ENCODE results near the gene TAL2. TPM values are rescaled to one million over a fixed set of nuclear protein-coding genes. Genes with fewer than 3 reads are reported as not detected.

TAL2 gene
- total and polyA plus RNA-seq, 8 donors = 0.38 to 0.47 TPM; not detected in 6

DNA sequence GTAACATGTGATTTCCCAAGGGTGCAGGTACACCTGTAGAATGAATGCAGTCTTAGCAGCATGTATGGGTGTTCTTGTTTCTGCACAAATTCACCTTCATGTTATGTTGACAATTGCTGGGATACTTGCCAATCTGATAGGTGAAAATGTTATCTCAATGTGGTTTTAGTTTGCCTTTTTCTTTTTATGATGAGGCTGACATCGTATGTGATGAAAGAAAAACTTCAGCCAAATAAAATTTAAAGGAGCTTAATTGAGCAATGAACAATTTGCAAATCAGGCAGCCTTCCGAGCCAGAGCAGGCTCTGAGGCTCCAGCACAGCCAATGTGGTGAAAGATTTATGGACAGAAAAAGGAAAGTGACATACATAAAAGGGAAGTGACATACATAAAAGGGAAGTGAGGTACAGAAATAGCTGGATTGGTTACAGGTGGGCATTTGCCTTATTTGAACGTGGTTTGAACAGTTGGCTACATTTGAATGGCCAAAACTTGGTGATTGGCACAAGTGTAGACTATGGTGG, 10.5 kb downstream of the TAL2 start:
- 42 to 45% methylated on average over 3 of the region's 3 CpGs for WGBS, 2 donors
- ATAC-seq (no peak), FAIRE-seq (no peak), DNase-seq (no peak)
- Histone ChIP-seq H3K36me3 (no peaks in the 10 kb centered on the region), H3K27ac (no peak overlapping the region), H3K27me3 (no peaks in the 10 kb centered on the region), H3K9me3 (no peaks in the 10 kb centered on the region), H3K4me1 (no peaks in the 10 kb centered on the region), H3K4me3 (no peak overlapping the region)
- intact Hi-C loops (cut with DNase I) = no loop called here
- no peak for TF ChIP-seq CTCF (IDR thresholded peaks at IDR 0.05)

- TF ChIP-seq CTCF (IDR thresholded peaks at IDR 0.05) = no peak
- no peak overlapping the region for H3K4me3 ChIP-seq
- intact Hi-C loops (cut with DNase I) = no loop called here
- FAIRE-seq (no peak), DNase-seq (no peak), ATAC-seq (no peak)
- H3K27me3 ChIP-seq = no peaks in the 10 kb centered on the region
- no peaks in the 10 kb centered on the region for H3K9me3 ChIP-seq
- WGBS, 2 donors = 74 to 78% methylated on average over 3 of the region's 3 CpGs
- H3K36me3 ChIP-seq = no peaks in the 10 kb centered on the region
- no peak overlapping the region for H3K27ac ChIP-seq
- no peaks in the 10 kb centered on the region for H3K4me1 ChIP-seq
Measured at GRCh38 chr9:105673850-105674387, 11.7 kb downstream of the TAL2 start.

DNA sequence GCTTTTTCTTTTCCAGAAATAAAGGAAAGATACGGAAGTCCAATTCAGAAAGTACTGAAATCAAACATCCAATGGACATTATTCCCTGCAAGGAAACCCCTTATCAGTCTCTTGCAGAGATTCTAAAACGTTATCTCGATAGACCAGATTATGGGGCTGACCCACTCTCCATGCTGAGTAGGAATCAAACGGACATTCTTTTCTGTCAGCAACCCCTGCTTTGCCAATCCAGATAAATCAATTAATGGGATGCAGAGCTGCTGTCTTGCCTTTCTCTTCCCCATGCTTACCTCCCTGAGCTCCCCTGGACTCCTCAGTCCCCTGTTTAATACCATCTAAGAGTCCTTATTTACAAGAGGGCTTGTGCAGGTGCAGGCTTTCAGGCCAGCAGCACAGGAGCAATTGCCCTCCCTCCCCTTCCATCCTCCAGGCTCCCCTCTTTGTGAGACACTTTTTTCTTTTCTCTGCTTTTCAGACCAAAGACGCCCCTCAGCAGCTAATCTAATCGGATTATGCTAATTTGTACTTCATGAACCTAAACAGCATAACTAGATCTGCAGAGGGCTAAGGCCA, 14.2 kb downstream of the TAL2 start:
- Histone ChIP-seq H3K27ac (no peak overlapping the region), H3K27me3 (no peaks in the 10 kb centered on the region), H3K9me3 (no peaks in the 10 kb centered on the region), H3K36me3 (no peaks in the 10 kb centered on the region), H3K4me1 (no peaks in the 10 kb centered on the region), H3K4me3 (no peak overlapping the region)
- intact Hi-C loops (cut with DNase I) = no loop called here
- DNase-seq = no peak
- ATAC-seq = no peak
- WGBS, 2 donors = 64 to 67% methylated on average over 6 of the region's 6 CpGs
- no peak for TF ChIP-seq CTCF (IDR thresholded peaks at IDR 0.05)
- no peak for FAIRE-seq

DNA sequence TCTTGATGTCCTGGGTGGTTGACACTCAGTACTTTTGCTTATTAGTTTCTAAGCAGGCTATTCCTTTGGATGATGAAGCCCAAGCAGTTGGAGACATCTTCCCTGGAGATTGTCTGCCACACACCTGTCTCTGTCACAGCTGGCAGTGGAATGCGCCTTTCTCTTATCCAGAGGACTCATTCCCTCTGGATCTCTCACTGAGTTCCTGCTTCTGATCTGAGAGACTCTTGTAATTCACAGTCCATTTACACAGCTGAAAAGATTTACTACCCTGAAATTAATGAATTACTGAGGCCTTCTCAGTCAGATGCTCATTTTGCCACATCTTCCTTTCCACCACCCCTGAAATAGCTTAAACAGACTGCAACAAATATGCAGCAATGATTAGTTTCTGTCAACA, 15.9 kb downstream of the TAL2 start:
- WGBS, 2 donors = 91 to 92% methylated on average over 1 of the region's 1 CpG
- Histone ChIP-seq H3K4me3 (no peak overlapping the region), H3K27me3 (no peaks in the 10 kb centered on the region), H3K4me1 (no peaks in the 10 kb centered on the region), H3K27ac (no peak overlapping the region), H3K9me3 (no peaks in the 10 kb centered on the region), H3K36me3 (no peaks in the 10 kb centered on the region)
- no peak for TF ChIP-seq CTCF (IDR thresholded peaks at IDR 0.05)
- DNase-seq = no peak
- ATAC-seq = no peak
- intact Hi-C loops (cut with DNase I) = no loop called here
- no peak for FAIRE-seq

- Histone ChIP-seq H3K27ac (no peak overlapping the region), H3K36me3 (no peaks in the 10 kb centered on the region), H3K4me3 (no peak overlapping the region), H3K9me3 (no peaks in the 10 kb centered on the region), H3K4me1 (no peaks in the 10 kb centered on the region), H3K27me3 (no peaks in the 10 kb centered on the region)
- ATAC-seq (no peak), DNase-seq (no peak), FAIRE-seq (no peak)
- no peak for TF ChIP-seq CTCF (IDR thresholded peaks at IDR 0.05)
- WGBS, 2 donors = 47 to 55% methylated on average over 1 of the region's 1 CpG
- intact Hi-C loops (cut with DNase I) = no loop called here
Measured at GRCh38 chr9:105678781-105679180, 16.5 kb downstream of the TAL2 start.

Data from pancreas (tissue), 10 donors.